Measurements from ENCODE around the gene PLCH1. TPM values are rescaled to one million over a fixed set of nuclear protein-coding genes. Genes with fewer than 3 reads are reported as not detected.
A peak's percentile ranks its signal among the peaks of the same experiment; 100 is the strongest.

PLCH1 gene
- total and polyA plus RNA-seq, 3 donors from 2014 or later: 23.2 to 32.1 (median 29.3) TPM

- WGBS, 2 donors: 81 to 82% methylated on average over 6 of the region's 6 CpGs
- H3K27me3 ChIP-seq: no peaks in the 10 kb centered on the region
- no peak overlapping the region for H3K4me3 ChIP-seq
- H3K27ac ChIP-seq: no peak overlapping the region
- TF ChIP-seq, protein P1, sequence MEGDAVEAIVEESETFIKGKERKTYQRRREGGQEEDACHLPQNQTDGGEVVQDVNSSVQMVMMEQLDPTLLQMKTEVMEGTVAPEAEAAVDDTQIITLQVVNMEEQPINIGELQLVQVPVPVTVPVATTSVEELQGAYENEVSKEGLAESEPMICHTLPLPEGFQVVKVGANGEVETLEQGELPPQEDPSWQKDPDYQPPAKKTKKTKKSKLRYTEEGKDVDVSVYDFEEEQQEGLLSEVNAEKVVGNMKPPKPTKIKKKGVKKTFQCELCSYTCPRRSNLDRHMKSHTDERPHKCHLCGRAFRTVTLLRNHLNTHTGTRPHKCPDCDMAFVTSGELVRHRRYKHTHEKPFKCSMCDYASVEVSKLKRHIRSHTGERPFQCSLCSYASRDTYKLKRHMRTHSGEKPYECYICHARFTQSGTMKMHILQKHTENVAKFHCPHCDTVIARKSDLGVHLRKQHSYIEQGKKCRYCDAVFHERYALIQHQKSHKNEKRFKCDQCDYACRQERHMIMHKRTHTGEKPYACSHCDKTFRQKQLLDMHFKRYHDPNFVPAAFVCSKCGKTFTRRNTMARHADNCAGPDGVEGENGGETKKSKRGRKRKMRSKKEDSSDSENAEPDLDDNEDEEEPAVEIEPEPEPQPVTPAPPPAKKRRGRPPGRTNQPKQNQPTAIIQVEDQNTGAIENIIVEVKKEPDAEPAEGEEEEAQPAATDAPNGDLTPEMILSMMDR (IDR thresholded peaks at IDR 0.05): no peak
- intact Hi-C loops (cut with DNase I; ENCODE audit: low total_unique reads): no loop called here
- DNase-seq: no peak
- H3K36me3 ChIP-seq (ENCODE audit: low read depth, missing control alignments): no peaks in the 10 kb centered on the region
- H3K9me3 ChIP-seq: no peaks in the 10 kb centered on the region
- no peaks in the 10 kb centered on the region for H3K4me1 ChIP-seq
Observed at GRCh38 chr3:155423526-155424322, 321.1 kb downstream of the PLCH1 start.

- no peak for DNase-seq
- Histone ChIP-seq H3K27me3 (no peaks in the 10 kb centered on the region), H3K9me3 (no peaks in the 10 kb centered on the region), H3K36me3 (ENCODE audit: low read depth, missing control alignments) (no peaks in the 10 kb centered on the region), H3K27ac (no peak overlapping the region), H3K4me1 (no peaks in the 10 kb centered on the region), H3K4me3 (no peak overlapping the region)
- WGBS, 2 donors: 65 to 67% methylated on average over 1 of the region's 1 CpG
- TF ChIP-seq, protein P1 (IDR thresholded peaks at IDR 0.05): no peak
- no peak for TF ChIP-seq POLR2A (IDR thresholded peaks at IDR 0.05)
- intact Hi-C loops (cut with DNase I; ENCODE audit: low total_unique reads): no loop called here
Observed at GRCh38 chr3:155420881-155421486, 323.9 kb downstream of the PLCH1 start.

DNA sequence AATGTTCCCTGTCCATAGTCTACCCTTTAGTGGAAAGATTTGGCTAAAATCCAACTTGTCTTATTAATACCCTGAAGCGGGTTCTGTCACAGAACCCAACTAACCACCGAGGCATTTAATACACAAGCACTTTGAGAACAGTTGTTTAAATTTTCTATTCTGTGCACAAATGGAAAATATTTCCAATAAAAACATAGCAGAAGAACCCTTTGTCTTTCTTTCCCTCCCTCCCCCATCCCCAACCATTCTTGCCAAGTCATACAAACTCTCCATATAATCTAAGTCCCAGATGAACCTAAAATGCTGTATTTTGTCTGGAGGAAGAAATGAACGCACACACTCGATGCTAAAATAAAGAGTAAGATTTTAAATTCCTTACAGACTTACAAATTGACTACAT lies 324.5 kb downstream of the PLCH1 start:
- H3K9me3 ChIP-seq: no peaks in the 10 kb centered on the region
- no peak overlapping the region for H3K4me3 ChIP-seq
- no peak overlapping the region for H3K27ac ChIP-seq
- TF ChIP-seq, protein P1 (IDR thresholded peaks at IDR 0.05): no peak
- no peak for TF ChIP-seq POLR2A (IDR thresholded peaks at IDR 0.05)
- no peaks in the 10 kb centered on the region for H3K4me1 ChIP-seq
- no peaks in the 10 kb centered on the region for H3K27me3 ChIP-seq
- intact Hi-C loops (cut with DNase I; ENCODE audit: low total_unique reads): no loop called here
- H3K36me3 ChIP-seq (ENCODE audit: low read depth, missing control alignments): no peaks in the 10 kb centered on the region
- 48 to 57% methylated on average over 4 of the region's 4 CpGs for WGBS, 2 donors
- no peak for DNase-seq

- TF ChIP-seq POLR2A (IDR thresholded peaks at IDR 0.05): no peak
- TF ChIP-seq, protein P1 (IDR thresholded peaks at IDR 0.05): no peak
- WGBS, 2 donors: 27 to 46% methylated on average over 2 of the region's 2 CpGs
Observed at GRCh38 chr3:155418407-155418806, 326.5 kb downstream of the PLCH1 start.

More at GRCh38 chr3:155418407-155418806, 326.5 kb downstream of the PLCH1 start:
- Histone ChIP-seq H3K4me1 (no peaks in the 10 kb centered on the region), H3K36me3 (ENCODE audit: low read depth, missing control alignments) (no peaks in the 10 kb centered on the region), H3K27me3 (no peaks in the 10 kb centered on the region), H3K27ac (no peak overlapping the region), H3K4me3 (no peak overlapping the region), H3K9me3 (no peaks in the 10 kb centered on the region)
- intact Hi-C loops (cut with DNase I; ENCODE audit: low total_unique reads): no loop called here
- peak; percentile 21 for DNase-seq
